ENCODE data around the gene C8G.

DNA sequence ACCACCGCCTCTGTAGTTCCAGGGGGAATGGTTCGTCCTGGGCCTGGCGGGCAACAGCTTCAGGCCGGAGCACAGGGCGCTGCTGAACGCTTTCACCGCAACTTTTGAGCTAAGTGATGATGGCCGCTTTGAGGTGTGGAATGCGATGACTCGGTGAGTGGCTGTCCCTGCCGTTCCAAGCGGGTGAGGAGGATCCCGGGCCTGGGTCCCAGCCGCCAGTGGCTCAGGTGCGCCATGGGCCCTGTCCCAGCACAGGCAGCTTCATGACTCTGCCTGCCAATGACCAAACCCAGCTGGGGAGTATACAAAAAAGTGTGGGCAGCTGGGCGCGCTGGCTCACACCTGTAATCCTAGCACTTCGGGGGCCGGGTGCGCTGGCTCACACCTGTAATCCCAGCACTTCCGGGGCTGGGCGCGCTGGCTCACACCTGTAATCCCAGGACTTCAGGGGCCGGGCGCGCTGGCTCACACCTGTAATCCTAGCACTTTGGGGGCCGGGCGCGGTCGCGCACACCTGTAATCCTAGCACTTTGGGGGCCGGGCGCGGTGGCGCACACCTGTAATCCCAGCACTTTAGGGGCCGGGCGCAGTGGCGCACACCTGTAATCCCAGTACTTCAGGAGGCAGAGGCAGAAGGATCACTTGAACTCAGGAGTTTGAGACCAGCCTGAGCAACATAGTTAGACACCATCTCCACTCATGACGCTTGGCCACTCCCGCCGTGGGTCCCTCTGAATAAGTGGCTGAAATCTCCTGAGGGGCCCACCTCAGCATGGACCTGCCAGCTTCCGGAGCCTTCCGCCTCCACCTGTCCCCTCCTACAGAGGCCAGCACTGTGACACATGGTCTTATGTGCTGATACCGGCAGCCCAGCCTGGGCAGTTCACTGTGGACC is 8.1 kb downstream of the C8G start:
- TF ChIP-seq POLR2AphosphoS5 (IDR thresholded peaks at IDR 0.05): no peak
- no peak for TF ChIP-seq CTCF (IDR thresholded peaks at IDR 0.05)
- TF ChIP-seq POLR2A (IDR thresholded peaks at IDR 0.05): no peak

Data from transverse colon (tissue), 4 donors.